ENCODE data around the gene SUGP2.

SUGP2 gene

GRCh38 chr19:19033426-19034203 lies at the start of gene SUGP2, which contains the start of gene ARMC6:
SUGP2 (minus strand) TSS chr19:19033517; CDS start chr19:19031071, 2,446 bp downstream.
ARMC6 (plus strand) TSS chr19:19033603; CDS start chr19:19034210, 607 bp downstream.
- DNase-seq (ENCODE audit: low read depth): peak; percentile 71

DNA sequence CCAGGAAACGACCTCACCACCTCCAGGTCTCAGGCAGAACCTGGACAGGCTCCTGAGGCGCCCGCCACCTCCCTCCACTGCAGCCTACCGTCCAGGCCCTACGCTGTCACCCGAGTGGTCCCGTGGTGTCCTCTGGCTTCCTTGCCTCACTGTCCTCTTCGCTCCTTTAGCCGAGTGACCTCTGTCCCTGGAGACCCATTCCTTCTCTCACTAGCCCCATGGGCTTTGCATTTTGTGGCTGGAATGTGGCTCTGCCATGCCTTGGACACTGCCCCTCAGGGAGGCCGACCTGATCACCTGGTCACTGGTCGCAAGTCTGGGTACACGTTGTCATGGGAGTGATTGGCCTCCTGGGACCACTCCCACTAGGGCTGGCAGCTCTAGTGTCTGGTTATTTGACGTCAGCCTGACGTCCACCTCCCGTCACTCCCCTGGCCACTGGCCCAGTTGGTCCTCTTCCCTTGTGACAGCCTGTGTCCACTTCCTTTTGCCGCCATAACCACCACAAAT lies 48.4 kb upstream of the SUGP2 start:
- DNase-seq (ENCODE audit: low read depth): no peak

- no peak for DNase-seq (ENCODE audit: low read depth)
These were observed 46.3 kb upstream of the SUGP2 start for GRCh38 chr19:19079571-19079970.

DNA sequence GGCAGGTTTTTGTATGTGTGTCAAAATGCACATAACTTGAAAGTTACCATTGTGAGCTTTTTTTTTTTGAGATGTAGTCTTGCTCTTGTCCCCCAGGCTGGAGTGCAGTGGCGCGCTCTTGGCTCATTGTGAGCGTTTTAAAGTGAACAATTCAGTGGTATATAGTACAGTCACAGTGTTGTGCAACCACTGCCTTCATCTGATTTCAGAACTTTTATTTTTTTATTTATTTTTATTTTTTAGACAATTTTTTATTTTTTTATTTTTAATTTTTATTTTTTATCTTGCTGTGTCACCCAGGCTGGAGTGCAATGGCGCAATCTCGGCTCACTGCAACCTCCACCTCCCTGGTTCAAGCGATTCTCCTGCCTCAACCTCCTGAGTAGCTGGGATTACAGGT lies 45.5 kb upstream of the SUGP2 start:
- no peak for DNase-seq (ENCODE audit: low read depth)

DNA sequence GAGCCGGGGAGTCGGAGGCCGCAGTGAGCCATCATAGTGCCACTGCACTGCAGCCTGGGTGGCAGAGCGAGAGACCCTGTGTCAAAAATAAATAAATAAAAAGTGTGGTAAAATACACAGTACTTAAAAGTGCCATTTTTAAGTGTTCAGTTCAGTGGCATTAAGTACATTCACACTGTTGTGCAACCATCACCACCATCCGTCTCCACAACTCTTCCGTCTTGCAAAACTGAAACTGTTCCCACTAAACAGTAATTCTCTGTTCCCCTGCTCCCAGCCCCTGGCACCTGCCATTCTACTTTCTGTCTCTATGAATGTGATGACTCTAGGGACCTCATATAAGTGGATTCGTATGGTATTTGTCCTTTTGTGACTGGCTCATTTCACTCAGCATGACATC lies 43.8 kb upstream of the SUGP2 start:
- no peak for DNase-seq (ENCODE audit: low read depth)

- no peak for DNase-seq (ENCODE audit: low read depth)
These were observed 43.2 kb upstream of the SUGP2 start for GRCh38 chr19:19076476-19076875.

- DNase-seq (ENCODE audit: low read depth): no peak
These were observed 41.8 kb upstream of the SUGP2 start for GRCh38 chr19:19075126-19075525.

- DNase-seq (ENCODE audit: low read depth): no peak
These were observed 41.0 kb upstream of the SUGP2 start for GRCh38 chr19:19074196-19074882.

DNA sequence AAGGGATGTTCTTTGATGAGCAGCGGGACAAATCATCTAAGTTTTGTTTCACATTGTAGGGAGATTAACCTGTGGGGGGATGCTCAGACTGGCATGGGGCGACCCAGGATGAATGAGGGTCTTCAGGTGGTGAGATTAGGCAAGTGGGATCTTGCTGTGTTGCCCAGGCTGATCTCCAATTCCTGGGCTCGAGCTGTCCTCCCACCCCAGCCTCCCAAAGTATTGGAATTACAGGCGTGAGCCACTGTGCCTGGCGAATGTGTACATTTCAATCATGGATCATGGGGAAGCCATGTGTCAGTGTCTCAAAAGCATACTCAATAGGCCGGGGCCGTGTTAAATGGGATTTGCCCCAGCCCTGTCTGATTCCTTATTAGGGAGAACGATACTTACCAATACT lies 38.6 kb upstream of the SUGP2 start:
- DNase-seq (ENCODE audit: low read depth): no peak

- no peak for DNase-seq (ENCODE audit: low read depth)
These were observed 35.6 kb upstream of the SUGP2 start for GRCh38 chr19:19068659-19069654.

GRCh38 chr19:19067276-19068072 lies 34.2 kb upstream of the SUGP2 start:
- no peak for DNase-seq (ENCODE audit: low read depth)

DNA sequence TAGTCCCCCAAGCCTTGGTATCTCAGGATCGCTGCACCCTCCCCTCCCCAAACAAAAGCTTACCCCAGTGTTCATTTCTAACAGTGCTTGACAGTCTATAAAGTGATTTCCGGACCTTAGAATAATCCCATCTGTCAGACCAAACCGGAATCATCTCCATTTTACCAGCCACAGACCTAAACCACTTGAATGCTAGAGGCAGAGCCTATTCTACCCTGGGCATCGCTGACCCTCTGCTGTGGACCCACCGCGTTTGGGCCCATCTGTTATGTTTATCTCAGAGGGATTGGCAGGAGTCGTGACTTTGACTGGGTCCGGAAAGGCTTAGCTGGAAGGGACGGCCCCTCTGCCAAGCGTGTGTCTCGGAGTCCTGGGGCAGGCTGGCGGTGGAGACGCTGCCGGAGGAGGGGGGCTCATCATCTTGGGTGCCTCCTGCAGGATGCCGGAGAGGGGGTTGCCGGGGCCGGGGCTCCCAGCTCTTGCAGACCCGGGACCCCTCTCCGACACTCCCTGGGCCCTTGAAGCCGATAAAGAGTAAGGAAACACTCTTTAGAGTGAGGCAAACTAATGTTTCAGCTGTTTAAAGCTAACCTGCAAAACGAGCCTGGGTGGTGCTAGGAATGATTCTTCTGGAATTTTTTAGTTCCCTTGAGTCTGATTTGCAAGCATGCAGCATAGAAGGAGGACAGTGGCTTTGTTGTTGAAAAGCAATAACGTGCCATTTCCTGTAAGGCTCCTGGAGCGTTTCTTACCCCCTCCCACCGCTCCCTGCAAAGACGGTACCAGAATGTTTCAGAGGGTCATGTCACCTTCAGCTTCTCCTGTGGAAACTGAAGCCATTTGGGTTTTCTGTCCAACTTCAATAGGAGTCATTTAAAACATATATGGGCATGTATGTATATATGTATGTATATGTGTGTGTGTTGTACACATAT lies 31.8 kb upstream of the SUGP2 start:
- no peak for DNase-seq (ENCODE audit: low read depth)

DNA sequence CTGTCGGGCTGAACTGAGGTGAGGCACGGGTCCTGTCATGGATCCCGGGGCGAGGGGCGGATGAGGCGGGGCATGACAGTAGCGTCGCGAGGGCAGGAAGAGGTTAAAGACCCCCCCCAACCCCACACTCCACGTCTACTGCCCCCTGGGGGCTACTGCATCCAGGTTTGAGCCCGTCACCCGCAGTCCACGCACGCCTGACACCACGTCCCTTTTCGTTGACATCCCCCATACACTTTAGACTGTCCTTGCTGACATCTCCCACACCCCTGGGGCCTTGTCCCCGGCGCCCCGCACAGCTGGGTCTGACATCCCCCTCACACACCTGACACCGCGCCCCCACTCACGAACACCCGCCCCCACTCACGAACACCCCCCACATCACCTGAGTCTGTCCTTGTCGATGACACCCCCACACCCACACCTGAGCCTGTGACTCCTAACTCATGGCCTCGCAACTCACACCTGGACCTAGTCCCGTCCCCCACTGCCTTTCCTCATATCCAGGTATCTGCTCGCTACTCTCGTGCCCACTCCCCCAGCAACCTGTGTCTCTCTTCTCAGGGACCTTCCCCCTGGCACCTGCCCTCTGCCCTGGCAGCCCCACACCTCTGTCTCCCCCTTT lies 30.9 kb upstream of the SUGP2 start:
- no peak for DNase-seq (ENCODE audit: low read depth)

DNA sequence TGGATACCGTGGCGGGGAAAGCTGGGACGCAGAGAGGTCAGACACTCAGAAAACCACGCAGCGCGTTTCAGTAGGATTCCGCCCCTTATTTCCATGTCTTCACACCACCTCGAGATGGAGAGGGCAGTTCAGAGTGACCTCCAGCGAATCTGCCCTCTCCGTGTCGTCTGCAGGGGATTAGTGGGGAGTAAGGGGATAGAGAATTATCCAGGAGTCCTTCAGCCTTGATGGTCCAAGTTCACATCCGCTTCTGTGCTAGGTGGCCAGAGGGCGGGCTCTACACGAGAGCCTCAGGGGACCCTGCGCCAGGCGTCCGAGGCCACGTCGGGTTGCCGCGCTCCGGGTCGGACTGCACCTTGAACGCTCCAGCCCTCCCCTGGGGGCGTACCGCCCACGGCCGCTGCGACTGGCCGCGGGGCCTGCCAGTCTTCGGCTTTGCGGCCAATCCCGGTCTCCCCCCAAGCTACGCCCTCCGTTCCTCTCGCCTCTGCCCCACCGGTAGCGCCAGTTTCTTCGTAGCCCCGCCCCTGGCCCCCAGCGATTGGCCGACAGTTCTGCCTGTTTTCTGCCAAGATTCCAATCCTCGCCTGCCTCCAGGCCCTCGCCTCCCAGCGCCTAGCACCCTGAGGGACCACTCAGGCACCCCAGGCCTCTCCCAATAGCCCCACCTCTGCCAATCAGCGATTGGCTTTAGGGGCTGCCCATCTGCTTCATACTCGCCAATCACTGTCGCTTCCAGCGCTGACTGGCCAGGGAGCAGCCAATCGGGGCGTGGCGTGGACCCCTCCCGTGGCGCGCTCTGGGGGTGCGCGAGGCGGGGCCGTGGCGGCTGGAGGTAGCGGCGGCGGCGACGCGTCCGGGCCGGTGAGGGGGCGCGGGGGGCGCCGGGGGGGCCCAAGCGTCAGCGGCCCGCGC lies 30.1 kb upstream of the SUGP2 start, which contains the start of gene SLC25A42:
Gene SLC25A42, plus strand, starts transcription at position 812 of the 915 bp plus-strand sequence. CDS start 32,131 bp downstream, outside the sequence.
- peak; percentile 99 for DNase-seq (ENCODE audit: low read depth)

GRCh38 chr19:19062454-19063182 lies 29.3 kb upstream of the SUGP2 start:
- no peak for DNase-seq (ENCODE audit: low read depth)

DNA sequence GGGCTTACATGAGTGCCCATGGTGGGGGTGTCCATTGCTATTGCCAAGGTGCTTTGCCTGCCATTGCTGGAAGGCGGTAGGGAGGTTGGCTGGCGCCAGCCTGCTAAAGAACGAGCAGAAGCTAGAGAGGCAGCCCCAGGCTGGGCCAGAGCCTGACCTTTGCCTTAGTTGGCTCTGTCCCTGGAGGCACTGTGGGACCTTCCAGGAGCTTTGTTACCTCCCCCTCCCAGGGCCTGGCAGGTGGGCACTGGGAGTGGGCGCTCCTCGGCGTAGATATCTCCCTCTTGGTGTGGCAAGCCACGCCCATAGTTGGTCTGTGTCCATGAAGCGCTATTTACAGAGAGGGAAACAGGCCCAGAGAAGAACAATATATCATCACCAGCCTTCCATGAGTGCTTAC lies 28.2 kb upstream of the SUGP2 start:
- no peak for DNase-seq (ENCODE audit: low read depth)

DNA sequence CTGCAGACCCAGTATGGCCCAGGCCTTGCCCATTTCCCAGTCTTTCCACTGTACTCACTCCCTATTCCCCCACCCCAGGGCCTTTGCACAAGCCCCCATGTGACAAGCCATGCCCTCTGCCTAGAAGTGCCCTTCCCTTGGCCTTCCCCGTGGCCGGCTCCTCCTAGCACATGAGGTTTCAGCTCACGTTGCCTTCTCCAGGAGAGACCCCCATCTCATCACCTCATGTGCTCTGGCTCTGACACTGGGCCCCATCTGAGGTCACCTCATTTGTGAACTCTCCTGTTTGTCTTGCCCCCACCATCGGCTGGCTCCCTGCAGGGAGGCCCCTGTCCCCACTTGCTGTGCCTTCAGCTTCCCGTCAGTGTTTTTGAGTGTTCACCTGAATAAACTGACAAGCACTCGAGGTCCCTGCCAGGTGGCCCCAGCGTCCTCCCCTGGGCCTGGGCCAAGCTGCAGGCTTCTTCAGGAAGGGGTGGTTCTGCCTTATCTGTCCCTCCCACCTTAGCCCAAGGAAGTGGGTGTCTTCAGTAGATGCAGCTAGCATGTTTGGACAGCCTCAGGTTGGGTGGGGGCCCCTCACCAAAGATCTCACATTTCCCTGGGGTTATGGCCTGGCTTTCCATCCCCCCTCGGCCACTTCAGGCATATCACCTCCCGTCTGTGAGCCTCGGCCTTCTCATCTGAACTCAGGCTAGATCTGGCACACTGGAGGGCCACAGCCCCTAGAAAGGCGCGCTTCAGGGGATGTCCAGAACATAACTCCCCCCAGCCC lies 26.7 kb upstream of the SUGP2 start:
- no peak for DNase-seq (ENCODE audit: low read depth)
